Astrocyte (in vitro differentiated cells and primary cell): ENCODE data around the gene CDK15.

Experiments used
- CTCF ChIP-seq: IDR thresholded peaks from 2 replicates; pipeline ENCODE4 v1.5.1; 2011; ENCODE audit warnings: low read depth, mild to moderate bottlenecking, inconsistent platforms, low read length, moderate library complexity; ENCODE audit not compliant: insufficient read depth
- EZH2 ChIP-seq: IDR thresholded peaks from 2 replicates; pipeline ENCODE4 v1.6.1; 2012; ENCODE audit warnings: mild to moderate bottlenecking, low read length, inconsistent platforms; ENCODE audit not compliant: insufficient read depth

- no peak for TF ChIP-seq CTCF
- no peak for TF ChIP-seq EZH2
Observed at GRCh38 chr2:201931475-201931874, 125.1 kb downstream of the CDK15 start.
